ENCODE results near the gene CCDC146. TPM values are rescaled to one million over a fixed set of nuclear protein-coding genes. Genes with fewer than 3 reads are reported as not detected.

The CCDC146 gene
- total and polyA plus RNA-seq, 4 donors = 1.3 to 3.9 (median 3.1) TPM

DNA sequence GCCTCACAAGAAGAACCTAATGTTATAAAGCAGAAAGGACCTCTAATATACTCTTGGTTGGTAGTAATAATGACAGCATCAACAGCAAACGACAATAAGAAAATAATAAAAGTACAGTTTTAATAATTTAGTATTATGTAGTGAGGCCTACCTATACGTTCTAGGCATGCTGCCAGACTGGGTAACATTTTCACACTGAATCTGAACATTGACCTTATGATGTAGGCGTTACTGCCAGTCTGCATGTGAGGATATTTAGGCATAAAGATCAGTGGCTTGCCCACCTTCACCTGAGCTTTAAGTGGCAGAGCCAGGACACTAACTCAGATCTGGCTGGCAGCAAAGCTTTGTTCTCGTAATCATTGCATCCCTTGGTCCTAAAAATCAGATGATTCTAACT is 74.7 kb downstream of the CCDC146 start (continued):
- TF ChIP-seq, protein P1, sequence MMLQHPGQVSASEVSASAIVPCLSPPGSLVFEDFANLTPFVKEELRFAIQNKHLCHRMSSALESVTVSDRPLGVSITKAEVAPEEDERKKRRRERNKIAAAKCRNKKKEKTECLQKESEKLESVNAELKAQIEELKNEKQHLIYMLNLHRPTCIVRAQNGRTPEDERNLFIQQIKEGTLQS (IDR thresholded peaks at IDR 0.05) = no peak
- TF ChIP-seq NR2F2 (IDR thresholded peaks at IDR 0.05) = no peak
- TF ChIP-seq JUND (IDR thresholded peaks at IDR 0.05) = no peak
- no peak for TF ChIP-seq TAF1 (conservative IDR thresholded peaks at IDR 0.05)
- no peak for TF ChIP-seq YY1 (IDR thresholded peaks at IDR 0.05)
- TF ChIP-seq GABPA (IDR thresholded peaks at IDR 0.05 in 1 of 2, conservative IDR thresholded peaks at IDR 0.05 in 1 of 2) = no peak
- no peak for TF ChIP-seq EGR1 (IDR thresholded peaks at IDR 0.05; ENCODE audit: low read depth in 2 of 2)
- no peak for TF ChIP-seq FOXA2 (IDR thresholded peaks at IDR 0.05)

DNA sequence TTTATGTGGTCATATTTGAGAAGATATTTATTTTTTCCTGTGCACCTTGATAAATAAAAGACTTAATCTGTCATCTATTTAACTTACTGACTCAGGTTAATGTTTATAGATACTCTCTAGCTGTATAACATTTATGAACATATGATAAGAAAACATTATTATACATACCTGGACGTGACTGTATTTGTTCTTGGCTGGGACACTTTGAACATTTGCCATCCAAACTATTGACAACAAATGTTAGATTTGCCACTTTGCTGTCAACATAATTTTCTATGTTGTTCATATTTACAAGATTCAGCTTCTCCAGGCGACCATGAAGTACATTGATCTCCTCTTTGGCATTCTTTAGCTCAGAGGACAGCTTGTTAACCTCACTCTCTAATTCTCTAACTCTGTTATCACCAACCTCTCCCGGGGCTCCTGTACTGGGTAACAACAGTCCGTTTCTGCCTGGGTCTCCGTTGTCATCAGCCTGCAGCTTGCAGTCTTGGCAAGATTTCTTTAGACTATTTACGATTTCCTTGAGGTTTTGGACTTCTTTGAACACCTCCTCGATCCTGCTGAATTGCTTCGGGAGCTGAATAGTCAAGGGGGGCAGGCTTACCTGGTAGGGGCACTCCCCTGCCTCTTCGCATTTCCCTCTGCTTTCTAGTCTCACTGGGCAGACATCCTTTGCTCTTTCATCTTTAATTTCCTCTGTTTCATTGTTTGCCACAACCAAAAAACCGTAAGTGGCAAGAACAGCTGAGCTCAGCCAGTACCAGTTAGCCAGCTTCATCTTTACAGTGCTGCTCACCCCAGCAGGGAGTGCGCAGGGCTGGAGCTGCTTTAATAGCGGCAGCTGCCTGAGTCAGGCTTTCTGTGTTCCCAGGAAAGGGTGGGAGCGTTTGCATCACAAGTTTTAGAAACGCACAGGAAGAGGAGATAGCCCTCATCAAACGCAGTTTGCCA is 76.9 kb downstream of the CCDC146 start, which contains the start of gene FGL2:
Gene FGL2 (minus strand): TSS at position 807 of the 954 bp plus-strand sequence. CDS start 26 bp downstream, at position 781.
- H3K4me3 ChIP-seq (ENCODE audit: low read depth in 1 of 3, low read length in 3 of 3) = peak within 1 kb of the TSS; percentile 33 to 50 (median 40)

DNA sequence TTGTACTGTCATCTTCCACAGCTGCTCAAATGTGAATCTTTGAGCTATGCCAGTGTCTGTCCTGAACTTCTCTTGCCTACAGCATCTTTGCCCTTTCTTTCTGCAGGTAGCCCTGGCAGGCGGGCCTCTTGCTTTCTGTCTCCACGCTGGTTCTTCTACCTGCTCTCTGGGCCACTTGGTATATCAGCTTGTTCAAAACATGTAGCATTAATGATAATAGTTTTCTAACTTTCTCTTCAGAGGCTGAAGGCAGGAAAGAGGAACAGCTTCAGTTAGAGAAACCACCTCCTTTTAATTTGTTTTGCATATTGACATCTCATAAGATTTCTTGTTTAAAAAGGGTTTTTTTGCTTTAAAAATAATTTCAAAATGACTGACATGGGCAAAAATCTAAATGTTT is 78.1 kb downstream of the CCDC146 start:
- Histone ChIP-seq H3K9ac (ENCODE audit: low read depth in 1 of 2, low read length in 2 of 2) (no peak overlapping the region), H3K36me3 (ENCODE audit: control insufficient read depth in 4 of 4, insufficient read depth in 3 of 4, low read depth in 1 of 4, low read length in 3 of 4) (no peaks in the 10 kb centered on the region), H3K9me3 (ENCODE audit: control insufficient read depth in 4 of 4, low read length in 3 of 4) (no peaks in the 10 kb centered on the region), H3K27ac (ENCODE audit: low read depth in 1 of 2, low read length in 2 of 2) (no peak overlapping the region), H3K27me3 (ENCODE audit: control insufficient read depth in 4 of 4, insufficient read depth in 4 of 4, low read length in 3 of 4) (no peaks in the 10 kb centered on the region), H3K4me1 (ENCODE audit: control insufficient read depth in 4 of 4, insufficient read depth in 4 of 4, low read length in 3 of 4) (peaks cover 1 to 16% (median 10%) of the 10 kb centered on the region in 4 donors), H3K4me3 (ENCODE audit: low read depth in 1 of 3, low read length in 3 of 3) (no peak overlapping the region)
- 96% methylated on average over 2 of the region's 2 CpGs for WGBS
- TF ChIP-seq HNF4A (conservative IDR thresholded peaks at IDR 0.05) = no peak
- TF ChIP-seq, protein P2, sequence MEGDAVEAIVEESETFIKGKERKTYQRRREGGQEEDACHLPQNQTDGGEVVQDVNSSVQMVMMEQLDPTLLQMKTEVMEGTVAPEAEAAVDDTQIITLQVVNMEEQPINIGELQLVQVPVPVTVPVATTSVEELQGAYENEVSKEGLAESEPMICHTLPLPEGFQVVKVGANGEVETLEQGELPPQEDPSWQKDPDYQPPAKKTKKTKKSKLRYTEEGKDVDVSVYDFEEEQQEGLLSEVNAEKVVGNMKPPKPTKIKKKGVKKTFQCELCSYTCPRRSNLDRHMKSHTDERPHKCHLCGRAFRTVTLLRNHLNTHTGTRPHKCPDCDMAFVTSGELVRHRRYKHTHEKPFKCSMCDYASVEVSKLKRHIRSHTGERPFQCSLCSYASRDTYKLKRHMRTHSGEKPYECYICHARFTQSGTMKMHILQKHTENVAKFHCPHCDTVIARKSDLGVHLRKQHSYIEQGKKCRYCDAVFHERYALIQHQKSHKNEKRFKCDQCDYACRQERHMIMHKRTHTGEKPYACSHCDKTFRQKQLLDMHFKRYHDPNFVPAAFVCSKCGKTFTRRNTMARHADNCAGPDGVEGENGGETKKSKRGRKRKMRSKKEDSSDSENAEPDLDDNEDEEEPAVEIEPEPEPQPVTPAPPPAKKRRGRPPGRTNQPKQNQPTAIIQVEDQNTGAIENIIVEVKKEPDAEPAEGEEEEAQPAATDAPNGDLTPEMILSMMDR (IDR thresholded peaks at IDR 0.05; ENCODE audit: low read depth, low read length, missing input control) = no peak
- TF ChIP-seq GABPA (IDR thresholded peaks at IDR 0.05 in 1 of 2, conservative IDR thresholded peaks at IDR 0.05 in 1 of 2) = no peak
- TF ChIP-seq RAD21 (IDR thresholded peaks at IDR 0.05) = no peak
- no peak for TF ChIP-seq FOXA1 (IDR thresholded peaks at IDR 0.05)
- no peak for TF ChIP-seq JUND (IDR thresholded peaks at IDR 0.05)
- no peak for TF ChIP-seq HNF4G (IDR thresholded peaks at IDR 0.05)
- DNase-seq (ENCODE audit: low spot score) = no peak

More for the DNA sequence above, 76.9 kb downstream of the CCDC146 start, which contains the start of gene FGL2:
- TF ChIP-seq NR2F2 (IDR thresholded peaks at IDR 0.05) (no peak), RXRA (IDR thresholded peaks at IDR 0.05) (no peak), FOXA1 (IDR thresholded peaks at IDR 0.05) (no peak), EGR1 (IDR thresholded peaks at IDR 0.05; ENCODE audit: low read depth in 2 of 2) (no peak), RAD21 (IDR thresholded peaks at IDR 0.05) (peak; percentile 6 to 33), TAF1 (conservative IDR thresholded peaks at IDR 0.05) (no peak)
- H3K27ac ChIP-seq (ENCODE audit: low read depth in 1 of 2, low read length in 2 of 2) = peak within 1 kb of the TSS; percentile 11 to 63
- H3K36me3 ChIP-seq (ENCODE audit: control insufficient read depth in 4 of 4, insufficient read depth in 3 of 4, low read depth in 1 of 4, low read length in 3 of 4) = no peaks in the 10 kb centered on the region
- no peak for DNase-seq (ENCODE audit: low spot score)
- H3K27me3 ChIP-seq (ENCODE audit: control insufficient read depth in 4 of 4, insufficient read depth in 4 of 4, low read length in 3 of 4) = no peaks in the 10 kb centered on the region
- WGBS = 37% methylated on average over 15 of the region's 15 CpGs
- no peaks in the 10 kb centered on the region for H3K9me3 ChIP-seq (ENCODE audit: control insufficient read depth in 4 of 4, low read length in 3 of 4)
- peak within 1 kb of the TSS; percentile 50 to 79 for H3K9ac ChIP-seq (ENCODE audit: low read depth in 1 of 2, low read length in 2 of 2)
- peaks cover 1 to 16% (median 10%) of the 10 kb centered on the region in 4 donors for H3K4me1 ChIP-seq (ENCODE audit: control insufficient read depth in 4 of 4, insufficient read depth in 4 of 4, low read length in 3 of 4)
